Measurements from ENCODE around the gene MS4A12. TPM values are rescaled to one million over a fixed set of nuclear protein-coding genes. Genes with fewer than 3 reads are reported as not detected.

MS4A12 gene
- total RNA-seq, 4 donors from 2014 or later: not detected

DNA sequence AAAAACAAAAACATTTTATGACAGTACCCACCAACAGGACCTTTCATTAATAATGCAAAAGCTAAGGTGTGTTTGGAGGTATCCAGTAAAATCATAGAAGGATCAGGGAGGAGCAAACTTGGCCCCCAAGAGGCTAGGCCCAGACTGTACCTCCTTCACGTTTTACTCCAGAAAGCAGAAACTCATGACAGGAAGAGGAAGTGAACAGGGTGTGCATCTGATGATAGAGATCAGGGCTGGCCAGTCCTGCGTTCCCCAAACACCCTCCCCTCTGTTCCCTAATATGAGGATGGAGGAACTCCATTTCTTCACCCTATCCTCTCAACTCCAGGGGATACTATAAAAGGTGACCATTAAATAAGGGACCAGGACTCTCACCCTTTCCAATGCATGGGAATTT lies 10.2 kb upstream of the MS4A12 start:
- 45 to 50% methylated on average over 2 of the region's 2 CpGs for WGBS, 2 donors
- no peak for DNase-seq

DNA sequence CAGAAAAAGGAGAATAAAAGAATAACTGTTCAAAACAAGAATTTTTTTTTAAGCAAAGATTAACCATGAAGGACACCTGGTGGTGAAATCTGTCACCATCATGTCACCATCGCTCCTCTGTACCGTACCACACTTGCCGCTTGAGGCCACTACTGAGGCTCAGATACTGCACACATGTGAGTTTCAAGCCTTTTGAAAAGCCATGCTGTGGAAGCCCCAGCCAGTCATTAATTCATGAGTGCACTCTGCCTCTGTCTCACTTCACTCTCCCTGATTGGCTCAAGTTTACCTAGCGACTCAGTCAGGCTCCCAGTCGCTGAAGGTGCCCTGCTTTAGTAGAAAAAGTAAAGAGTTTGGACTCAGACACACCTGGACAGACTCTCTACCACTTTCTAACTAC lies 6.6 kb upstream of the MS4A12 start:
- intact Hi-C loops (cut with DNase I): no loop called here
- WGBS, 2 donors: 66 to 87% methylated on average over 5 of the region's 5 CpGs
- H3K27me3 ChIP-seq: no peaks in the 10 kb centered on the region

More for the DNA sequence above, 10.2 kb upstream of the MS4A12 start:
- H3K9me3 ChIP-seq: no peaks in the 10 kb centered on the region
- no peak overlapping the region for H3K27ac ChIP-seq
- intact Hi-C loops (cut with DNase I): no loop called here
- no peak overlapping the region for H3K4me3 ChIP-seq
- no peaks in the 10 kb centered on the region for H3K36me3 ChIP-seq
- H3K4me1 ChIP-seq: no peaks in the 10 kb centered on the region
- TF ChIP-seq, protein P1, sequence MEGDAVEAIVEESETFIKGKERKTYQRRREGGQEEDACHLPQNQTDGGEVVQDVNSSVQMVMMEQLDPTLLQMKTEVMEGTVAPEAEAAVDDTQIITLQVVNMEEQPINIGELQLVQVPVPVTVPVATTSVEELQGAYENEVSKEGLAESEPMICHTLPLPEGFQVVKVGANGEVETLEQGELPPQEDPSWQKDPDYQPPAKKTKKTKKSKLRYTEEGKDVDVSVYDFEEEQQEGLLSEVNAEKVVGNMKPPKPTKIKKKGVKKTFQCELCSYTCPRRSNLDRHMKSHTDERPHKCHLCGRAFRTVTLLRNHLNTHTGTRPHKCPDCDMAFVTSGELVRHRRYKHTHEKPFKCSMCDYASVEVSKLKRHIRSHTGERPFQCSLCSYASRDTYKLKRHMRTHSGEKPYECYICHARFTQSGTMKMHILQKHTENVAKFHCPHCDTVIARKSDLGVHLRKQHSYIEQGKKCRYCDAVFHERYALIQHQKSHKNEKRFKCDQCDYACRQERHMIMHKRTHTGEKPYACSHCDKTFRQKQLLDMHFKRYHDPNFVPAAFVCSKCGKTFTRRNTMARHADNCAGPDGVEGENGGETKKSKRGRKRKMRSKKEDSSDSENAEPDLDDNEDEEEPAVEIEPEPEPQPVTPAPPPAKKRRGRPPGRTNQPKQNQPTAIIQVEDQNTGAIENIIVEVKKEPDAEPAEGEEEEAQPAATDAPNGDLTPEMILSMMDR (IDR thresholded peaks at IDR 0.05): no peak
- no peak for TF ChIP-seq POLR2A (IDR thresholded peaks at IDR 0.05)
- H3K27me3 ChIP-seq: no peaks in the 10 kb centered on the region

DNA sequence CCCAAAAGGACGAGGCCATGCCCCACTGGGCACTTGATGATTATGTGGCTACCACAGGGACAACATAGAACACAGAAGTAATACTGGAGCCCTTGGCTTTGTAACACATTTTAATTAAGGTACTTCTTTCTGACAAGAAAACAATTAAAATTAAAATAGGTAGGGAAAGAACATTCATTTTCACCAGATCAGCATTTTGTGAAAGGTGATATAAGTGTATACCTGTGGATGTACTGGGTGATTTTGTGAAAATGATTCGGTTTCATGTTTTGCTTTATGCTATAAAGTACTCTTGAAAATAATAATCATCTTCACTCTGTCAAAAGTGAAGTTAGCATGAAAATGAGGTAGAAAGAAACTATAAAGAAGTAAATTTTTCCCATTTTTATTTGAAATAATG lies 876 bp downstream of the MS4A12 start:
- no peaks in the 10 kb centered on the region for H3K4me1 ChIP-seq
- no peak for DNase-seq
- TF ChIP-seq POLR2A (IDR thresholded peaks at IDR 0.05): no peak
- TF ChIP-seq, protein P1 (IDR thresholded peaks at IDR 0.05): no peak
- H3K27ac ChIP-seq: no peak overlapping the region
- no peaks in the 10 kb centered on the region for H3K27me3 ChIP-seq
- no peaks in the 10 kb centered on the region for H3K9me3 ChIP-seq
- H3K36me3 ChIP-seq: no peaks in the 10 kb centered on the region
- no peak overlapping the region for H3K4me3 ChIP-seq
- intact Hi-C loops (cut with DNase I): no loop called here
- 67 to 74% methylated on average over 2 of the region's 2 CpGs for WGBS, 2 donors

More for the DNA sequence above, 6.6 kb upstream of the MS4A12 start:
- no peak overlapping the region for H3K4me3 ChIP-seq
- no peaks in the 10 kb centered on the region for H3K4me1 ChIP-seq
- DNase-seq: no peak
- H3K36me3 ChIP-seq: no peaks in the 10 kb centered on the region
- TF ChIP-seq, protein P1 (IDR thresholded peaks at IDR 0.05): peak in 3 of 6 experiments; percentile 29 to 44 (median 38)
- no peak for TF ChIP-seq POLR2A (IDR thresholded peaks at IDR 0.05)
- no peak overlapping the region for H3K27ac ChIP-seq
- no peaks in the 10 kb centered on the region for H3K9me3 ChIP-seq

DNA sequence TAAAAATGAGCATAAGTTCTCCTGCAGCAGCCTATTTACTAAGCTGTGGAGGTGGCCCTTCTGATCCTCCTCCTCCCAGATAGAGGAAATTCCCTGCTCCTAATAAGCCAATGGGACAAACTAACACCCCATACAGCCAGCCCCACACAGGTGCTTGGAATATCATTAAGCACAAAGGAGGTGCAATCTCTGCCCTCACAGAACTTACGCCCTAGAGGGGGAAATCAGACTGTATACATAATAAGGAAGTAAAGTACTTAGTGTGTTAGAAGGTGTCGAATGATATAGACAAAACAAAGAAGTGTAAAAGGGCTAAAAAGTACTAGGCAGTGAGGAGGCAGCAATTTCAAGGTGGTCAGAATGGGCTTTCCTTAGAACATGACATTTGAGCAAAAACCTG lies 5.8 kb downstream of the MS4A12 start:
- Histone ChIP-seq H3K4me3 (no peak overlapping the region), H3K9me3 (no peaks in the 10 kb centered on the region), H3K36me3 (no peaks in the 10 kb centered on the region), H3K27me3 (no peaks in the 10 kb centered on the region), H3K27ac (no peak overlapping the region), H3K4me1 (no peaks in the 10 kb centered on the region)
- no peak for DNase-seq
- TF ChIP-seq, protein P1 (IDR thresholded peaks at IDR 0.05): no peak
- no peak for TF ChIP-seq POLR2A (IDR thresholded peaks at IDR 0.05)
- intact Hi-C loops (cut with DNase I): no loop called here
- 49 to 76% methylated on average over 2 of the region's 2 CpGs for WGBS, 2 donors

DNA sequence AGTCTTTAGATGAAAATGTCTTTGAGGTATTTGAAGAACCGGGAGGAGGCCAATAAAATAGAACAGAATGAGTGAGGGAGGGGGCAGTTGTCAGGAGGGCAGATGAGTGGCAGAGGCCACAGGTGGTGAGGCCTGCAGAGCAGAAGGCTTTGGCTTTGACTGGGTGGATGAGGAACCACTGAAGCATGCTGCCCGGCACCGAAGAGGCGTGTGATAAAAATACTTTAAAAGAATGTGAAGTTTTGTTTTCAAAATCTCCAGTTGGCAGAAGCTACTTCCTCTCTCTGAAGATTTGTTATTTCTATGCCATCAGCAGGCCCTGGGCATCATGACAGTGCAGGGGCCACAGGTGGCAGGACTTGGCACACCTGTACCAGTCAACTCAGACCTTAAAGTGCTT lies 6.3 kb downstream of the MS4A12 start:
- H3K4me1 ChIP-seq: no peaks in the 10 kb centered on the region
- WGBS, 2 donors: 50 to 53% methylated on average over 4 of the region's 4 CpGs
- no peak overlapping the region for H3K27ac ChIP-seq
- intact Hi-C loops (cut with DNase I): no loop called here
- H3K36me3 ChIP-seq: no peaks in the 10 kb centered on the region
- TF ChIP-seq, protein P1 (IDR thresholded peaks at IDR 0.05): no peak
- TF ChIP-seq POLR2A (IDR thresholded peaks at IDR 0.05): no peak
- no peaks in the 10 kb centered on the region for H3K27me3 ChIP-seq
- H3K4me3 ChIP-seq: no peak overlapping the region
- DNase-seq: no peak
- no peaks in the 10 kb centered on the region for H3K9me3 ChIP-seq

Data from esophagus squamous epithelium (tissue), 5 donors.